ENCODE data around the gene KLHL40.

- TF ChIP-seq CTCF (conservative IDR thresholded peaks at IDR 0.05 in 1 of 2, IDR thresholded peaks at IDR 0.05 in 1 of 2; ENCODE audit: extremely low read depth in 1 of 2, insufficient read depth in 1 of 2, low read depth in 1 of 2, low read length in 2 of 2) (no peak), EZH2 (IDR thresholded peaks at IDR 0.05; ENCODE audit: borderline replicate concordance, low read length) (no peak)
These were observed at the start of gene KLHL40 for GRCh38 chr3:42685363-42685881.
